Hematopoietic multipotent progenitor cell treated with erythropoietin and hydrocortisone succinate and interleukin-3 and kit ligand, for 17 days (in vitro differentiated cells): ENCODE data around the gene OXNAD1.
"Not testable (repeated sequence)": the region's sequence is repeated elsewhere in the genome, so short reads cannot be mapped to it uniquely, and the experiment has no call there.

Experiments used
- DNase-seq: peaks from one replicate; pipeline ENCODE4 v3.0.0-alpha.2; 2015; ENCODE audit warnings: low spot score

The OXNAD1 gene

GRCh38 chr3:16304061-16305010, 39.3 kb downstream of the OXNAD1 start:
- peak; percentile 61 for DNase-seq

- DNase-seq, result peak; percentile 47
Observed at GRCh38 chr3:16305111-16305541, 40.1 kb downstream of the OXNAD1 start.

- DNase-seq, result no peak
Observed at GRCh38 chr3:16307832-16308531, 43.0 kb downstream of the OXNAD1 start.

GRCh38 chr3:16308727-16309126, 43.7 kb downstream of the OXNAD1 start:
- DNase-seq, result no peak

GRCh38 chr3:16309558-16309957, 44.5 kb downstream of the OXNAD1 start:
- DNase-seq, result no peak

- DNase-seq, result not testable (repeated sequence)
Observed at GRCh38 chr3:16310486-16310885, 45.5 kb downstream of the OXNAD1 start.

- DNase-seq, result no peak
Observed at GRCh38 chr3:16311960-16312451, 47.0 kb downstream of the OXNAD1 start.

- no peak for DNase-seq
Observed at GRCh38 chr3:16313886-16314645, 49.1 kb downstream of the OXNAD1 start.

GRCh38 chr3:16315623-16316022, 50.6 kb downstream of the OXNAD1 start:
- no peak for DNase-seq

GRCh38 chr3:16316396-16316795, 51.4 kb downstream of the OXNAD1 start:
- DNase-seq, result no peak

GRCh38 chr3:16316847-16317560, 52.0 kb downstream of the OXNAD1 start:
- DNase-seq, result no peak

- no peak for DNase-seq
Observed at GRCh38 chr3:16317561-16317945, 52.5 kb downstream of the OXNAD1 start.

- DNase-seq, result no peak
Observed at GRCh38 chr3:16318176-16318575, 53.2 kb downstream of the OXNAD1 start.

- DNase-seq, result peak; percentile 71
Observed at GRCh38 chr3:16319307-16319706, 54.3 kb downstream of the OXNAD1 start.

- no peak for DNase-seq
Observed at GRCh38 chr3:16319723-16320122, 54.7 kb downstream of the OXNAD1 start.

GRCh38 chr3:16320711-16321110, 55.7 kb downstream of the OXNAD1 start:
- DNase-seq, result no peak

- no peak for DNase-seq
Observed at GRCh38 chr3:16322189-16322588, 57.2 kb downstream of the OXNAD1 start.

- no peak for DNase-seq
Observed at GRCh38 chr3:16323737-16324136, 58.7 kb downstream of the OXNAD1 start.

- DNase-seq, result no peak
Observed at GRCh38 chr3:16325850-16326249, 60.8 kb downstream of the OXNAD1 start.

- DNase-seq, result no peak
Observed at GRCh38 chr3:16326724-16327349, 61.8 kb downstream of the OXNAD1 start.

- DNase-seq, result no peak
Observed at GRCh38 chr3:16328124-16328523, 63.1 kb downstream of the OXNAD1 start.
